HG03064 (cell line): Measurements from ENCODE around the gene FNDC11.
A peak's percentile ranks its signal among the peaks of the same experiment; 100 is the strongest.
"Not testable (repeated sequence)": the region's sequence is repeated elsewhere in the genome, so short reads cannot be mapped to it uniquely, and the experiment has no call there.

Source experiments
- ATAC-seq: cut with Tn5 transposase; IDR thresholded peaks from one replicate; pipeline ENCODE4 v1.9.1; 2021; ENCODE audit warnings: low read depth; ENCODE audit not compliant: unreplicated experiment

The FNDC11 gene

GRCh38 chr20:63565021-63565698 lies 11.2 kb downstream of the FNDC11 start:
- ATAC-seq: no peak

GRCh38 chr20:63565699-63566335 lies 11.9 kb downstream of the FNDC11 start:
- ATAC-seq: no peak

DNA sequence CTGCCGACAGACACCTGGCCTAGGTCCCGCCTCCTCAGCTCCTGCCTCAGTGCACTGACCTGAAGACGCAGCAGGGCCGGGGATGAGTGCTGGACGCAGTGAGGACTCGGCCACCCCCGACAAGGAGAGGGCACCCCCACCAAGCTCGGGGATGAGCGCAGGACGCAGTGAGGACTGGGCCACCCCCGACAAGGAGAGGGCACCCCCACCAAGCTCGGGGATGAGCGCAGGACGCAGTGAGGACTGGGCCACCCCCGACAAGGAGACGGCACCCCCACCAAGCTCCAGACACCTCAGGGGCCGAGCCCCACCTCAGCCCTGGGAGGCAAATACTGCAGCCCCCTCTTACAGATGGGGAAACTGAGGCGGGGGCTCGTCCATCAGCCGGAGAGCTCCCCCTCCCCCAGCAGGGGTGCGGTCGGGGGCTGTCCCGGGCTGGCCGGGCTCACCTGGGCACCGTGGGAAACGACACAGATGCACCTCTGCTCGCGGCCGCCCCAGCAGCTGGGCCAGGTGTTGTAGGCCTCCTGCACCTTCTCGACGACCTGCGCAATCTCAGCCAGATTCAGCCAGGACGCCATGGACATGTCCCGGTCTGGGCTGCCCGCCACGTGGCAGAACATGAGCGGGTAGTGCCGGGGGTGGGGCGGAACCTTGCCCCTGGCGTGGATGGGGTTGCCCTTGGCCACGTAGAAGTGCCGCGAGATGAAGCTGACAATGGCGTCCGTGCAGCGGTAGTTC lies 12.6 kb downstream of the FNDC11 start:
- ATAC-seq: no peak

GRCh38 chr20:63567136-63567385 lies 13.1 kb downstream of the FNDC11 start:
- no peak for ATAC-seq

- ATAC-seq: peak; percentile 78
Measured at GRCh38 chr20:63567386-63568169, 13.6 kb downstream of the FNDC11 start.

GRCh38 chr20:63568170-63568981 lies 14.4 kb downstream of the FNDC11 start:
- peak; percentile 16 for ATAC-seq

- ATAC-seq: no peak
Measured at GRCh38 chr20:63568986-63569949, 15.3 kb downstream of the FNDC11 start.

DNA sequence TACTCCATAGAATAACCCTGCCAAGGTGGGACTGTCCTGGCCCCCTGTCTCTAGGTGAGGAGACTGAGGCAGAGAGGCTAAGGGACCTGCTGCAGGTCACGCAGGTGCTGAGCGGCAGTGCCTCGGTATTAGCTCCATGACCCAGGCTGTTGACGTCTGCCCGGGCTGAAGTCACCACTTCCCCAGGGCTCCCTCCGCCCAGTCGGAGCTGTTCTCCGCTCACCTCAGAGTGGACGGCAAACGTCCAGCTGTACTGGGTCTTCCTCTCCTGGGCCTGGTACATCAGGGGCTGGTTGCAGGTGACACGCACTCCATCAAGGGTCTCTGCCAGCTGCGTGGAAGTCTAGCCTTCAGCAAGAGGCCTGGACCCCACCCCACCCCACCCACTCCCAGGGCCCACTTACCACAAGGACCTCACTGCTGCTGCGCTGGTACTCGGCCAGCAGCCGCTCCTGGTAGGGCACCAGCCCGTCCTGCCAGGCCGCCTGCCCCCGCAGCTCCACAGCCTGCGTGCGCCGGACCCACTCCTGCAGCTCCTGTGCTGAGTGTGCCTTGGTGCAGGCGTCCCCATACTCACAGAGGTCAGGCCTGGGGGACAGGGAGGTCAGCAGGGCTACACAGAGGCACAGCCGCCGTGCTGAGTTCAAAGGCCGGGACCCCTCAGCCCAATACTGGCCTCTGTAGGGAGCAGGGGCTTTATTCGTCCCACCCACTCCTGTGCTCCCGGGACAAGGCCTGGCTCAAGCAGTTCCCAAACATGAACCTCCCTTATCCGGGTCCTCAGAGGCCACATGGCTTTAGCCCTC lies 16.5 kb downstream of the FNDC11 start:
- ATAC-seq: no peak

- ATAC-seq: not testable (repeated sequence)
Measured at GRCh38 chr20:63571087-63571478, 17.1 kb downstream of the FNDC11 start.

- ATAC-seq: no peak
Measured at GRCh38 chr20:63572071-63572787, 18.3 kb downstream of the FNDC11 start.

- ATAC-seq: no peak
Measured at GRCh38 chr20:63572788-63573646, 19.1 kb downstream of the FNDC11 start.

- no peak for ATAC-seq
Measured at GRCh38 chr20:63573647-63574131, 19.7 kb downstream of the FNDC11 start.

DNA sequence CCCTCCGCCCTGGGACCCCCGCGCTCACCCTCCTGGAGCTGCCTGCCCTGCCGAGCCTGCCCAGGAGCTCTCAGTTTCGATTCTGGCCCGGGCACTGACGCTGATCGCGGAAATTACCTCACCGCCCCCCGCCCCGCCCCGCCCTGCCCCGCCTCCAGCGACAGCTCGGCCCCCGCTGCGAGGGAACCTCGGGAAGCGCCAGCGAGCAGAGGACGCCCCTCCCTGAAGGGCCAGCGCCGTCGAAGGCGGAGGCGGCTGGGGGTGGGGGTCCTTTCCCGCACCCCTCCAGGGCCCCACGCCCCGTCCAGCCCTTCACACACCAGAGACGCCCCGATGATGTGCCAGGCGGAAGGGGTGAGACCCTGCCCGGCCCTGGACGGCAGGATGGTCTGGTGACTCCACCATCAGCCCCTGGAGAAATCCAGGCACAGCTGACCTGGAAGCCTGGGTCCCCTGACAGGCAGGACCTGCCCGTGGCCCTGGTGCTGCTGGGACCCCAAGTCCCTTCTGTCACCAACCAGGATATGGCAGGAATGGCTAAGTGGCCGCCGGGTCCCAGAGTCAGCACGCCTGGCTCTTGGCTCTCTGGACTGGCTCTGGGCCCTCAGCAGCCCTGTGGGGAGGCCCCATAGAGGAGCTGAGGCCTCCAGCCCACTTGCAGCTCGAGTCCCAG lies 20.3 kb downstream of the FNDC11 start, which contains the start of gene HELZ2:
HELZ2 (minus strand) TSS at position 84 of the 673 bp plus-strand sequence. CDS start 1,854 bp downstream, outside the sequence.
- no peak for ATAC-seq

DNA sequence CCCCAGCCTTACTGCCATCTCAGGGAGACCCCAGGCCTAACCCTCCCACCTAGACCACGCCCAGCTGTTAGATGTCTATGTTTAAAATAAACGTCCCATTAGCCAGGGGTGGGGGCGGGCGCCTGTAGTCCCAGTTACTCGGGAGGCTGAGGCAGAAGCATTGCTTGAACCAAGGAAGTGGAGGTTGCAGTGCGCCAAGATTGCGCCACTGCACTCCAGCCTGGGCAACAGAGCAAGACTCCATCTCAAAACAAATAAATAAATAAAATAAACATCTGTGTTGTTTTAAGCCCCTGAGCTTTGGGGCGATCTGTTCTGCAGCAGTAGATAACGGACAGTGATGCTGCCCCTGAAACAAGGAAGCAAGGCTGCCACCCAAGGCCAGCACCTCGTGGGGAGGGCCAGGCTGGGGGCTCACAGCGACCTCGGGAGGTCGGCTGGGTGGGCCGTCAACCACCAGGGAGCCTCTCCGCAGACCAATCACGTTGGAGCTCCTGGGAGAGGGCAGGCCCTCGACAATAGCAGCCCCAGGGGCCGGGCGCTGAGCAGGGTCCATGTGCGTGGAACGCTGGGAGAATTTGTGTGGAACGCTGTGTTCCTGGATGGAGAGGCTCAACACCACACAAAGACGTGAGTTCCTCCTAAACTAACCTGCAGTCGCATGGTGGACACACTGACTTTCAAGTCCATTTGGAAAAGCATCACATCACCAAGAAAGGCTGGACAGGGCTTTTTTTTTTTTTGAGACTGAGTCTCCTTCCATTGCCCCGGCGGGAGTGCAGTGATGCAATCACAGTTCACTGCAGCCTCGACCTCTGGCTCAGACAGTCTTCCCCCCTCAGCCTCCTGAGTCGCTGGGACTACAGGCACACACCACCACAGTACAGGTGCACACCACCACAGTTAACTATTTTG lies 21.1 kb downstream of the FNDC11 start:
- ATAC-seq: no peak

DNA sequence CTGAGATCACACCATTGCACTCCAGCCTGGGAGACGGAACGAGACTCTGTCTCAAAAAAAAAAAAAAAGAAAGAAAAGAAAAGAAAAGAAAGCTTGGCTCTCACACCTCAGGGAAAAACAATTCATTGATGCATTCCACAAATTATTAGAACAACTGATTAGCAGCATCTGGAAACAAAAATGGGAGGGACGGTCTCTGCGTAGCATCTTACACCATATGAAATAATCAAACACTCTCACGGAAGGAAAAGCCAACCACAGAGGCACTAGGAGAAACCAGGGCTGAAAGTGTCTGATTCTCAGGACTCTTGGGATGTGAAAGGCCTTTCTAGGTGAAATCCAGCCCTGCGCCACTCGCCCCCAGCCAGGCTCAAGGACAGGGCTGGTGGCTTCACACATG lies 22.4 kb downstream of the FNDC11 start:
- no peak for ATAC-seq
